Vagina (tissue), 2 donors: ENCODE measurements around the gene PTPRK. TPM values are rescaled to one million over a fixed set of nuclear protein-coding genes. Genes with fewer than 3 reads are reported as not detected.

Experiments
- DNase-seq, 2 donors: peaks; one replicate each; pipeline ENCODE4 v3.0.0-alpha.2; 2017; ENCODE audit errors: extremely low spot score in 2 of 2
- H3K27ac ChIP-seq: fragments of 200-600 bp; sonication (generic); one replicate; pipeline ENCODE4 v1.5.1; 2019
- H3K27me3 ChIP-seq: fragments of 200-600 bp; sonication (generic); one replicate; pipeline ENCODE4 v1.5.1; 2019
- H3K36me3 ChIP-seq, 2 donors: fragments of 200-600 bp; sonication (generic); one replicate each; pipeline ENCODE4 v1.5.1; 2017 to 2019
- H3K4me1 ChIP-seq: fragments of 200-600 bp; sonication (generic); one replicate; pipeline ENCODE4 v1.5.1; 2019
- H3K4me3 ChIP-seq, 2 donors: fragments of 200-600 bp; sonication (generic); 1 replicate in 1 of 2; 2 replicates in 1 of 2; pipeline ENCODE4 v1.5.1; 2016 to 2019
- H3K9me3 ChIP-seq: fragments of 200-600 bp; sonication (generic); one replicate; pipeline ENCODE4 v1.5.1; 2019
- POLR2A ChIP-seq, 2 donors: fragments of 450-650 bp; IDR thresholded peaks; one replicate each; pipeline ENCODE4 v1.6.1; 2017; ENCODE audit warnings: antibody characterized with exemption in 2 of 2, mild to moderate bottlenecking in 2 of 2, moderate library complexity in 2 of 2
- POLR2AphosphoS5 ChIP-seq, 2 donors: sonication (generic); formaldehyde crosslinking; IDR thresholded peaks; one replicate each; pipeline ENCODE4 v1.9.0; 2017; ENCODE audit warnings: antibody characterized with exemption in 2 of 2, mild to moderate bottlenecking in 2 of 2, low read depth in 1 of 2; ENCODE audit not compliant: insufficient read depth in 1 of 2
- intact Hi-C: fragments of 100-400 bp; cut with DNase I; formaldehyde crosslinking; loops from one replicate; pipeline ENCODE4 v1.15.1; 2023
- total RNA-seq: library from RNA; depleted of rRNA; stranded (reverse); fragments of >200 nt; gene quantifications from one replicate; pipeline ENCODE4 v1.2.3, GENCODE V29; 2016
- TF ChIP-seq, protein P1 (sequence below), 3 experiments: fragments of 450-650 bp in 2 of 3; fragments of 200-600 bp in 1 of 3; sonication (generic) in 1 of 3; IDR thresholded peaks; one replicate each; pipeline ENCODE4 v1.5.1; 2017 to 2019; ENCODE audit warnings: antibody characterized with exemption in 3 of 3, mild to moderate bottlenecking in 2 of 3, moderate library complexity in 2 of 3

Gene PTPRK
- total RNA-seq, 1 donor from 2014 or later: 82.5 TPM

DNA sequence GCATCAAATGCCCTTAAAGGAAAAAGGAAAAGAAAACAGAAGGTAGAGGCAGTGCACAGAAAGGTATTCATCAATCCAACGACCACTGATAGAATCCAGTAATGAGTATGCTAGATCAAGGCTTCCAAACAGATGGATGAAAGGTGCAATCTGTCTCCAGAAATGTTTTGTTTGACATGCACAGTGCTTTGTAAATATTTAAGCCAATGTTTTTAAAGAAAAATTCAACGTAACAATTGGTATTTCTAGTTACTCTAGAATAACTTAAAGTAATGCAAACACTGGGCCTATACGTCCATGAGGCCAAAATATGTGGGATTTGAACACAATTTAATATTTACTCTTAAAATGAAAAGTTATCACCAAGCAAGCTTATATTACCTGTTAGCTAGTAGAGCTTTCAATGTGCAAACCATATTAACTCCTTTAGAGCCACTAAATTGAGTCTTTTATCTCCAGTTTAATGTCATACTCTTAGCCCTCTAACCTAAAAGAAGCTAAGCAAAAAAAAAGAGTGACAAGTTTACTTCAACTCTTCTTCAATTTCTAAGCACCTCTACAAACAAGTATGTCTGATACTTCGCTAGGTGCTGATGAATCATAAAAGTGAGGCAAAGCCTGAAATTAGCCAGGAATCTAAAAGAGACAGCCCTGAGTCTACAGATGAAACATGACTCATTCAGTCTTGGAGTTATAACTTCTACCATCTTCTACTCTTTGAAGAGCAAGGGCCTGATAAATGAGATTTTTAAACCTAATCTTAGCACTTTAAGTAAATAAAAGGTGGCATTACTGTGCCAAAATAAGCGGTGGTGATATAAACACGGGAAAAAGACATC lies 169.8 kb downstream of the PTPRK start:
- H3K4me1 ChIP-seq: peaks cover 7% of the 10 kb centered on the region
- intact Hi-C loops: no loop called here
- no peaks in the 10 kb centered on the region for H3K9me3 ChIP-seq
- TF ChIP-seq, protein P1, sequence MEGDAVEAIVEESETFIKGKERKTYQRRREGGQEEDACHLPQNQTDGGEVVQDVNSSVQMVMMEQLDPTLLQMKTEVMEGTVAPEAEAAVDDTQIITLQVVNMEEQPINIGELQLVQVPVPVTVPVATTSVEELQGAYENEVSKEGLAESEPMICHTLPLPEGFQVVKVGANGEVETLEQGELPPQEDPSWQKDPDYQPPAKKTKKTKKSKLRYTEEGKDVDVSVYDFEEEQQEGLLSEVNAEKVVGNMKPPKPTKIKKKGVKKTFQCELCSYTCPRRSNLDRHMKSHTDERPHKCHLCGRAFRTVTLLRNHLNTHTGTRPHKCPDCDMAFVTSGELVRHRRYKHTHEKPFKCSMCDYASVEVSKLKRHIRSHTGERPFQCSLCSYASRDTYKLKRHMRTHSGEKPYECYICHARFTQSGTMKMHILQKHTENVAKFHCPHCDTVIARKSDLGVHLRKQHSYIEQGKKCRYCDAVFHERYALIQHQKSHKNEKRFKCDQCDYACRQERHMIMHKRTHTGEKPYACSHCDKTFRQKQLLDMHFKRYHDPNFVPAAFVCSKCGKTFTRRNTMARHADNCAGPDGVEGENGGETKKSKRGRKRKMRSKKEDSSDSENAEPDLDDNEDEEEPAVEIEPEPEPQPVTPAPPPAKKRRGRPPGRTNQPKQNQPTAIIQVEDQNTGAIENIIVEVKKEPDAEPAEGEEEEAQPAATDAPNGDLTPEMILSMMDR (IDR thresholded peaks at IDR 0.05): no peak
- TF ChIP-seq POLR2AphosphoS5 (IDR thresholded peaks at IDR 0.05; ENCODE audit: insufficient read depth in 1 of 2, low read depth in 1 of 2): peak in 1 of 2 donors; percentile 46
- no peak for DNase-seq
- no peaks in the 10 kb centered on the region for H3K27me3 ChIP-seq
- H3K36me3 ChIP-seq: no peaks in the 10 kb centered on the region
- H3K27ac ChIP-seq: no peak overlapping the region
- no peak overlapping the region for H3K4me3 ChIP-seq

DNA sequence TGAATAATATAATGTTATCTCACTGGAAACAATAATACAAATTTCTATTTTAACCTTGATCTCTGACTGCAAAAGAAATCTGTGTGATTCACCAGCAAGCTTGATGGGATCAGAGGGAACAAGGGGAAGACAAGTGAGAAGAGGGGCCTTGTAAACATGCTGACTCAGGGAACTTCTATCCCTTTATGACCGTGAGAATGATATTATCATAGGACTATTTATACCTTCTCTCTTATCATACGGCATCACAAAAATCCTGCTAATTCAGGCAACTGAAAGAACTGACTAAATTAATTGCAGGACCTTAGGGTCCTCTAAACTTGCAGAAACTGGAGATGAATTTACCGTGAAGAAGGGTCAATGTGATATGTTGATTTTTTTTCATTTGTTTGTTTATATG lies 173.3 kb downstream of the PTPRK start:
- TF ChIP-seq POLR2A (IDR thresholded peaks at IDR 0.05) (no peak), POLR2AphosphoS5 (IDR thresholded peaks at IDR 0.05; ENCODE audit: insufficient read depth in 1 of 2, low read depth in 1 of 2) (no peak)
- TF ChIP-seq, protein P1 (IDR thresholded peaks at IDR 0.05): no peak
- intact Hi-C loops: no loop called here
- Histone ChIP-seq H3K36me3 (no peaks in the 10 kb centered on the region), H3K9me3 (no peaks in the 10 kb centered on the region), H3K27me3 (no peaks in the 10 kb centered on the region), H3K4me1 (peaks cover 7% of the 10 kb centered on the region), H3K4me3 (no peak overlapping the region), H3K27ac (no peak overlapping the region)
- no peak for DNase-seq

DNA sequence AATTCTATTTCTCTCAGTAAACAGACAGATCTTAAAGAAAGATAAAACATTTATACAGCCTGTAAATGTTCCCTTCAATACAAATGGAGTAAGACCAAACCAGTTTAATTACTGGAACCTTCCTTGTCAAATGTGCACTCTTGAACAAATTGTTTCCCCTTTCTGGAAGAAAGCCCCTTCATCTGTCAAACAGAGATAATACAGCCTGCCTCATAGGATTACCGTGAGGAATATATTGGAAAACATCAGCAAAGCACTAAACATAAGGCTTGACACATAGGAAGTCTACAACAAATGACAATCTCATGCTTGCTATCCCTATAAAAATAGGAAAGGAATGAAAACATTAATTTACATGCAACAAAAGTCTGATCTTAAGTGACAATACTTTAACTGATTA lies 173.8 kb downstream of the PTPRK start:
- TF ChIP-seq, protein P1 (IDR thresholded peaks at IDR 0.05): no peak
- TF ChIP-seq POLR2A (IDR thresholded peaks at IDR 0.05): no peak
- no peak for TF ChIP-seq POLR2AphosphoS5 (IDR thresholded peaks at IDR 0.05; ENCODE audit: insufficient read depth in 1 of 2, low read depth in 1 of 2)
- Histone ChIP-seq H3K27ac (no peak overlapping the region), H3K4me3 (no peak overlapping the region), H3K4me1 (peaks cover 7% of the 10 kb centered on the region), H3K36me3 (no peaks in the 10 kb centered on the region), H3K27me3 (no peaks in the 10 kb centered on the region), H3K9me3 (no peaks in the 10 kb centered on the region)
- DNase-seq: no peak
- intact Hi-C loops: no loop called here

DNA sequence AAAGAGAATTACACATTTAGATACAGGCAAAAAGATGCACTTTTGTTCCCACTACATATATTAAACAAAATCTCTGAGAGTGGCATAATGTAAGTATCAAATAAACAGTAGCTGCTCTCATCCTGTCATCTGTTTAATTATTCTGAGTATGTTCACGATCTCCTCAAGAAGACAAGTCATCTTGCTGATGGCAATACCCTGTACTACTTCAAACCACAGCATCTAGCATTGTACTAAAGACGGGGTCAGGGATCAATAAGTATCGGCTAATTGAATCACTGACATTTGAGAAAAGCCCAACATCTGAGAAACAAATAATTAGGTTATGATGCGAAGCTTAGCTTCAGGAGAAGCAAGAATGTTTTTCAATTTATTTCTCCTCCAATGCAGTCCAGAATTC lies 175.1 kb downstream of the PTPRK start:
- TF ChIP-seq POLR2AphosphoS5 (IDR thresholded peaks at IDR 0.05; ENCODE audit: insufficient read depth in 1 of 2, low read depth in 1 of 2): no peak
- no peak for TF ChIP-seq POLR2A (IDR thresholded peaks at IDR 0.05)
- TF ChIP-seq, protein P1 (IDR thresholded peaks at IDR 0.05): no peak
- Histone ChIP-seq H3K27ac (no peak overlapping the region), H3K36me3 (no peaks in the 10 kb centered on the region), H3K9me3 (no peaks in the 10 kb centered on the region), H3K27me3 (no peaks in the 10 kb centered on the region), H3K4me1 (peaks cover 12% of the 10 kb centered on the region), H3K4me3 (no peak overlapping the region)
- intact Hi-C loops: no loop called here
- DNase-seq: no peak

DNA sequence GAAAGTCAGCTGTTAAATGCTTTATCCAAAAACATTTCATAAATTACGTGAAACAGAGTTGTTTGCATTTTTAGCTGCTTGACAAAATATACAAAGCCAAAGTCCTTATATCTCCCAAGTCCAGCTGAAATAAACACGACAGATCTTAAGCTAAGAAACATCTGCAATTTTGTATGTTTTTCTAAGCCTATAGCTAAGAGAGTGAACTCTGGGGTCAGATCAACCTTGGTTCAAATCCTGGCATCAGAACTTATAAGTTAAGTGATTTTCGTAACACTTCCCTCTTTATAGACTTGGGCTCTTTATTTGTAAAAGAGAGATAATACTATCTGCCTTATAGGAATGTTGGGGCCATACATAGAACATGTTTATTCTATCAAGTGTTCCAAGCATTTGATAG lies 176.7 kb downstream of the PTPRK start:
- no peaks in the 10 kb centered on the region for H3K9me3 ChIP-seq
- H3K36me3 ChIP-seq: no peaks in the 10 kb centered on the region
- no peak overlapping the region for H3K27ac ChIP-seq
- H3K4me3 ChIP-seq: no peak overlapping the region
- no peak for TF ChIP-seq POLR2AphosphoS5 (IDR thresholded peaks at IDR 0.05; ENCODE audit: insufficient read depth in 1 of 2, low read depth in 1 of 2)
- TF ChIP-seq, protein P1 (IDR thresholded peaks at IDR 0.05): no peak
- no peak for TF ChIP-seq POLR2A (IDR thresholded peaks at IDR 0.05)
- no peak for DNase-seq
- H3K4me1 ChIP-seq: peaks cover 25% of the 10 kb centered on the region
- intact Hi-C loops: no loop called here
- H3K27me3 ChIP-seq: no peaks in the 10 kb centered on the region
